ENCODE results near the gene SLC25A1. TPM values are rescaled to one million over a fixed set of nuclear protein-coding genes. Genes with fewer than 3 reads are reported as not detected.

Gene SLC25A1
- total and polyA plus RNA-seq, 4 donors = 36.3 to 95.8 (median 48.6) TPM

DNA sequence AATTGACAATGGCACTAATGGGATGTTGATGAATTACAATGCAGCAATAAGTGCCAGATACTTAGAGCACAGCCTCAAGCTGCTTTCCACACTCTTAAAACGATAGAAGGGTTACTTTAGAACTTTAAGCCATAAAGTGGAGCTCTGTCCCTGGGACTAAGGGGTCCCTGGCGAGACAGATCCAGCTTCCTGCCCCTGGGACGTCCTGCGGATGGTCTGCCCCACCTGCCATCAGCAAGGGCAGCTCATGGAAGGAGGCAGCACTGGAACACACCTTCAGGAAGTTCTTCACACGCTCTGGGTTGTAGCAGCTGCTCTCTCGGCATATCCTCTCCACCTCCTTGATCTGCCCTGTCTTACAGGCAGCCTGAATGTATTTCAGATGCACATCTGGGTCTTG is 45.1 kb upstream of the SLC25A1 start:
- peaks cover 0 to 2% (median 0%) of the 10 kb centered on the region in 4 donors for H3K9me3 ChIP-seq (ENCODE audit: control insufficient read depth in 4 of 4, insufficient read depth in 3 of 4, low read length in 3 of 4)
- WGBS, 2 donors = 88 to 91% methylated on average over 6 of the region's 6 CpGs
- DNase-seq (no peak), ATAC-seq (ENCODE audit: insufficient read depth, low FRiP score) (no peak)
- H3K4me3 ChIP-seq = no peak overlapping the region
- peaks cover 0 to 23% (median 7%) of the 10 kb centered on the region in 4 donors for H3K36me3 ChIP-seq (ENCODE audit: control insufficient read depth in 4 of 4, insufficient read depth in 4 of 4, low read length in 4 of 4)
- no peak overlapping the region for H3K9ac ChIP-seq (ENCODE audit: insufficient read depth in 1 of 2, low read length in 2 of 2)
- no peaks in the 10 kb centered on the region for H3K27me3 ChIP-seq (ENCODE audit: control insufficient read depth in 3 of 3, insufficient read depth in 3 of 3, low read length in 2 of 3)
- peaks cover 0 to 2% (median 0%) of the 10 kb centered on the region in 5 donors for H3K4me1 ChIP-seq (ENCODE audit: control insufficient read depth in 5 of 5, insufficient read depth in 5 of 5, low read length in 5 of 5)
- TF ChIP-seq, protein P1, sequence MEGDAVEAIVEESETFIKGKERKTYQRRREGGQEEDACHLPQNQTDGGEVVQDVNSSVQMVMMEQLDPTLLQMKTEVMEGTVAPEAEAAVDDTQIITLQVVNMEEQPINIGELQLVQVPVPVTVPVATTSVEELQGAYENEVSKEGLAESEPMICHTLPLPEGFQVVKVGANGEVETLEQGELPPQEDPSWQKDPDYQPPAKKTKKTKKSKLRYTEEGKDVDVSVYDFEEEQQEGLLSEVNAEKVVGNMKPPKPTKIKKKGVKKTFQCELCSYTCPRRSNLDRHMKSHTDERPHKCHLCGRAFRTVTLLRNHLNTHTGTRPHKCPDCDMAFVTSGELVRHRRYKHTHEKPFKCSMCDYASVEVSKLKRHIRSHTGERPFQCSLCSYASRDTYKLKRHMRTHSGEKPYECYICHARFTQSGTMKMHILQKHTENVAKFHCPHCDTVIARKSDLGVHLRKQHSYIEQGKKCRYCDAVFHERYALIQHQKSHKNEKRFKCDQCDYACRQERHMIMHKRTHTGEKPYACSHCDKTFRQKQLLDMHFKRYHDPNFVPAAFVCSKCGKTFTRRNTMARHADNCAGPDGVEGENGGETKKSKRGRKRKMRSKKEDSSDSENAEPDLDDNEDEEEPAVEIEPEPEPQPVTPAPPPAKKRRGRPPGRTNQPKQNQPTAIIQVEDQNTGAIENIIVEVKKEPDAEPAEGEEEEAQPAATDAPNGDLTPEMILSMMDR (IDR thresholded peaks at IDR 0.05; ENCODE audit: control extremely low read depth, extremely low read depth) = no peak
- no peak overlapping the region for H3K27ac ChIP-seq (ENCODE audit: low read depth in 1 of 2, low read length in 1 of 2)

DNA sequence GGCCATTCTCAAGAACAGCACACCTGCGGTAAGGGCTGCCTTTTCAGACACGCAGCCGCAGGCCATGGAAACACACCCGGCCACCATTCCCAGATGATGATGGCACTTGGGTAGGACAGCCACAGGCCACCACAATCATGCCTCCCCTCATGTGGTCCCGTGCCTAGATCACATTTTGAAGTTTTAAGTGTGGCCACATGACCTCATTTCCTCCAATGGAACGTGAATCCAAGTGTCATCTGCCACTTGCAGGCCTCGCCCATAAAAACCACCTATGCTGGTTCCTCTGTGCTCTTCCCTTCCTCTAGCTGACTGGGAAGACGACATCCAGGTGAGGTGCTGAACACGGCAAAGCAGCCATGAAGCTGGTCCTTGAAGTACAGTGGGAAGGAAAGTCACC is 44.6 kb upstream of the SLC25A1 start:
- TF ChIP-seq, protein P1 (IDR thresholded peaks at IDR 0.05; ENCODE audit: control extremely low read depth, extremely low read depth) = no peak
- WGBS, 2 donors = 90 to 91% methylated on average over 9 of the region's 9 CpGs
- peaks cover 0 to 23% (median 7%) of the 10 kb centered on the region in 4 donors for H3K36me3 ChIP-seq (ENCODE audit: control insufficient read depth in 4 of 4, insufficient read depth in 4 of 4, low read length in 4 of 4)

DNA sequence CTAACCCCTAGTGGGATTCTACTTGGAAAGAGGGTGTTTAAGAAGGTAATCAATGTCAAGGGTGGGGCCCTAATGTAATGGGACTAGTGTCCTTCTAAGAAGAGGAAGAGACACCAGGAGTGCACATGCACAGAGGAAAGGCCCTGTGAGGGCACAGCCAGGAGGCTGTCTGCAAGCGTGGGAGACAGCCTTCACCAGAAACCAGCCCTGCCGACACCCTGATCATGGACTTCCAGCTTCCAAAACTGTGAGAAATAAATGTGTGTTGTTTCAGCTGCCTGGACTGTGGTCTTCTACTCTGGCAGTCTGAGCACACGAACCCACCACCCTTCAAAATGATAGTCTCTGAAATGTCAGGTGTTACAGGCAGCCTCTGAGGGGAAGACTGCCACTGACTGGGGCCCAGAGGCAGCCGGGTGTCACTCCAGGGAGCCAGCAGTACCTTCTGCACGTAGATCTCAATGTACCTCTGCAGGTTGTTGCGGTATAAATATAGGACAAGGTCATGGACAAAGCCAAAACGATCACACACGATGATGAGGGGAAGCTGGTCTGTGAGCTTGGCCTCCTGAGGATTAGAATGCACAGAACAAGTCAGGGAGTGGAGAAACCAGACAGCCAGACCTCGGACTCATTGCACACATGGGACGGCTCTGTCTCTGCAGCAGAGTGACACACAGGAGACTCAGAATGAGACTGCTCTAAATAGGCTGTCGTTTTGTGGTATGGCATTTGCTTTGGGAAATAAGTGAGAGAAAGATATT is 43.9 kb upstream of the SLC25A1 start:
- Histone ChIP-seq H3K4me1 (ENCODE audit: control insufficient read depth in 5 of 5, insufficient read depth in 5 of 5, low read length in 5 of 5) (peaks cover 0 to 5% (median 0%) of the 10 kb centered on the region in 5 donors), H3K27me3 (ENCODE audit: control insufficient read depth in 3 of 3, insufficient read depth in 3 of 3, low read length in 2 of 3) (no peaks in the 10 kb centered on the region), H3K4me3 (no peak overlapping the region), H3K27ac (ENCODE audit: low read depth in 1 of 2, low read length in 1 of 2) (no peak overlapping the region), H3K36me3 (ENCODE audit: control insufficient read depth in 4 of 4, insufficient read depth in 4 of 4, low read length in 4 of 4) (peaks cover 0 to 22% (median 7%) of the 10 kb centered on the region in 4 donors), H3K9me3 (ENCODE audit: control insufficient read depth in 4 of 4, insufficient read depth in 3 of 4, low read length in 3 of 4) (no peaks in the 10 kb centered on the region), H3K9ac (ENCODE audit: insufficient read depth in 1 of 2, low read length in 2 of 2) (no peak overlapping the region)
- no peak for DNase-seq
- ATAC-seq (ENCODE audit: insufficient read depth, low FRiP score) = no peak
- TF ChIP-seq, protein P1 (IDR thresholded peaks at IDR 0.05; ENCODE audit: control extremely low read depth, extremely low read depth) = no peak
- 92 to 96% methylated on average over 11 of the region's 11 CpGs for WGBS, 2 donors

More for the DNA sequence above, 44.6 kb upstream of the SLC25A1 start:
- no peak for ATAC-seq (ENCODE audit: insufficient read depth, low FRiP score)
- Histone ChIP-seq H3K9me3 (ENCODE audit: control insufficient read depth in 4 of 4, insufficient read depth in 3 of 4, low read length in 3 of 4) (peaks cover 0 to 2% (median 0%) of the 10 kb centered on the region in 4 donors), H3K4me1 (ENCODE audit: control insufficient read depth in 5 of 5, insufficient read depth in 5 of 5, low read length in 5 of 5) (peaks cover 0 to 5% (median 0%) of the 10 kb centered on the region in 5 donors), H3K9ac (ENCODE audit: insufficient read depth in 1 of 2, low read length in 2 of 2) (no peak overlapping the region), H3K27me3 (ENCODE audit: control insufficient read depth in 3 of 3, insufficient read depth in 3 of 3, low read length in 2 of 3) (no peaks in the 10 kb centered on the region), H3K27ac (ENCODE audit: low read depth in 1 of 2, low read length in 1 of 2) (no peak overlapping the region), H3K4me3 (no peak overlapping the region)
- no peak for DNase-seq

Measured in lung (tissue), 12 donors.